NCI-H187 (cell line): ENCODE data around the gene CLIC5.

Source experiments
- DNase-seq, 2 experiments: peaks; one replicate each; lab custom pipeline; 2025; lab: John Stamatoyannopoulos, UW

Gene CLIC5

GRCh38 chr6:45997875-45998506 lies 17.7 kb downstream of the CLIC5 start:
- DNase-seq = no peak

- DNase-seq = no peak
Measured at GRCh38 chr6:45991189-45991588, 24.5 kb downstream of the CLIC5 start.

- DNase-seq = no peak
Measured at GRCh38 chr6:45990162-45990561, 25.5 kb downstream of the CLIC5 start.

- DNase-seq = no peak
Measured at GRCh38 chr6:45988635-45989034, 27.0 kb downstream of the CLIC5 start.

- DNase-seq = no peak
Measured at GRCh38 chr6:45987856-45988255, 27.8 kb downstream of the CLIC5 start.

GRCh38 chr6:45986746-45987274 lies 28.9 kb downstream of the CLIC5 start:
- no peak for DNase-seq

GRCh38 chr6:45984788-45985425 lies 30.8 kb downstream of the CLIC5 start:
- no peak for DNase-seq

- no peak for DNase-seq
Measured at GRCh38 chr6:45984347-45984746, 31.3 kb downstream of the CLIC5 start.

- DNase-seq = no peak
Measured at GRCh38 chr6:45983062-45983461, 32.6 kb downstream of the CLIC5 start.

- no peak for DNase-seq
Measured at GRCh38 chr6:45982280-45983036, 33.2 kb downstream of the CLIC5 start.

- DNase-seq = no peak
Measured at GRCh38 chr6:45981046-45981445, 34.6 kb downstream of the CLIC5 start.

- DNase-seq = no peak
Measured at GRCh38 chr6:45979311-45979710, 36.3 kb downstream of the CLIC5 start.

GRCh38 chr6:45974596-45974995 lies 41.1 kb downstream of the CLIC5 start:
- DNase-seq = no peak

- DNase-seq = no peak
Measured at GRCh38 chr6:45972795-45973503, 42.7 kb downstream of the CLIC5 start.

- no peak for DNase-seq
Measured at GRCh38 chr6:45971287-45971686, 44.4 kb downstream of the CLIC5 start.

GRCh38 chr6:45970326-45970725 lies 45.3 kb downstream of the CLIC5 start:
- no peak for DNase-seq

GRCh38 chr6:45969883-45970282 lies 45.8 kb downstream of the CLIC5 start:
- no peak for DNase-seq

- no peak for DNase-seq
Measured at GRCh38 chr6:45969026-45969425, 46.6 kb downstream of the CLIC5 start.

- DNase-seq = no peak
Measured at GRCh38 chr6:45967363-45967762, 48.3 kb downstream of the CLIC5 start.

GRCh38 chr6:45966797-45967196 lies 48.9 kb downstream of the CLIC5 start:
- no peak for DNase-seq

GRCh38 chr6:45966340-45966739 lies 49.3 kb downstream of the CLIC5 start:
- DNase-seq = no peak

GRCh38 chr6:45965792-45966191 lies 49.9 kb downstream of the CLIC5 start:
- no peak for DNase-seq
